Activated naive CD4-positive, alpha-beta T cell treated with anti-CD3 and anti-CD28 coated beads, Interleukin-2, amount 50 U/mL, for 72 hours (primary cell): ENCODE measurements around the gene IZUMO1R. TPM values are rescaled to one million over a fixed set of nuclear protein-coding genes. Genes with fewer than 3 reads are reported as not detected.
"Not testable (repeated sequence)": the region's sequence is repeated elsewhere in the genome, so short reads cannot be mapped to it uniquely, and the experiment has no call there.

Experiments
- ATAC-seq, 2 donors: fragments of 150-1000 bp; cut with Tn5 transposase; 2 replicates each; pipeline ENCODE4 v1.10.0; 2021; ENCODE audit warnings: mild to moderate bottlenecking in 2 of 2, moderate library complexity in 2 of 2
- DNase-seq, 2 donors: peaks; one replicate each; pipeline ENCODE4 v3.0.0; 2021 to 2022; ENCODE audit warnings: low spot score in 2 of 2
- H3K27ac Mint-ChIP-seq, 2 donors: one replicate each; pipeline ENCODE4 v1.8.0; 2022; ENCODE audit warnings: mild to moderate bottlenecking in 2 of 2, mixed read lengths in 2 of 2
- H3K36me3 Mint-ChIP-seq, 2 donors: one replicate each; pipeline ENCODE4 v1.8.0; 2022; ENCODE audit warnings: mixed read lengths in 2 of 2
- H3K9me3 Mint-ChIP-seq, 2 donors: one replicate each; pipeline ENCODE4 v1.8.0; 2022; ENCODE audit warnings: mixed read lengths in 2 of 2
- total RNA-seq, 2 donors: library from RNA; stranded (reverse); gene quantifications; one replicate each; pipeline ENCODE4 v1.2.3, GENCODE V29; 2022

Gene IZUMO1R
- total RNA-seq, 2 donors from 2014 or later = not detected

DNA sequence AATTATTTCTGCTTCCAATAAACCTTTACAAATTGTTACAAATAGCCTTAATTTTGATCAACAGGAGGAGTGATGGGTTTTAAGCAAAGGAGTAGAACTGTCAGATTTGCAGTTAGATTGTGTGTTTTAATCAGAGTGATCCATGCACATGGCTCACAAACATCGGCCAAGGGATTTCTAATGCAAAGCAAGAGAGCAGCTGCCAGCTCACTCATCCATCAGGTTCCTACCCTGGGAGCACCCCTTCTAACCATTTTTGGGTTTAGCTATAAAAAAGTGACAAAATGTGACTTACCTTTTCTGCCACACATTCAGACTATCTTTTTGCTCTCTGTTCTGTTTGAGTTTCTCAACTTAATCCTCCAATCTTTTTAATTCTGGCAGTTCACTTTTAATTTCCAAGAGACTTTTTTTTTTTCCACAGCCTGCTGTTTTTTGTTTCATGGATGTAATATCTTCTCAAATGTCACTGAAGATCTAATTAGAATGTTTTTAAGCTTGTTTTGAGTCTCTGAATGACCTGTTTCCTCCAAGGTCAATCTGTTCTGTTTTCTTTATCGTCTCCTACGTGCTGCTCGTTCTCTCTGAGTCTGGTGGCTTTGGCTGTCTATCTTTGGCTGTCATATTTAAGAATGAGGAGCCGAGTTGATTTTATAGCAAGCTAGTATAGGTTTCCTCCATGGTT is 6.0 kb downstream of the IZUMO1R start:
- H3K36me3 Mint-ChIP-seq = no peaks in the 10 kb centered on the region
- ATAC-seq = no peak
- no peaks in the 10 kb centered on the region for H3K9me3 Mint-ChIP-seq
- DNase-seq = no peak
- no peak overlapping the region for H3K27ac Mint-ChIP-seq

DNA sequence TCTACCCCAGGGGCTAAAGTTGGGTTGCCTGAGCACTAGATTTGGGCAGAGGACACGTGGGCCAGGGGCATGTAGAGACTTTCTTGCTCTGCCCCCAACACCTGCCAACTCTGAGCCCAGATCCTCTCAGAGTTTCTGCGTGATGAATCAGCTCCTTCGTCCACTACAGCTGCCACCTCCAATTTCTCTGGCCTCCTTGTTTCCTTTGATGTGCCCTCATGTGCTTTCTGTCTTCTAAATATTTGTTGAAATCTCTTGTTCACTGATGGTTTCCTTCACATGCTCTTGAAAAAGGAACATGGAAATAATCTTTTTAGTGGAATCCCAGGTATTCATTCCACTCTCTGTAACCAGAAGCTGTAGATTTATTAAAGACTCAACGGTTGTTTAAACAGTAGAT is 8.0 kb downstream of the IZUMO1R start:
- Mint-ChIP-seq H3K27ac (no peak overlapping the region), H3K36me3 (no peaks in the 10 kb centered on the region), H3K9me3 (no peaks in the 10 kb centered on the region)
- no peak for DNase-seq
- no peak for ATAC-seq

DNA sequence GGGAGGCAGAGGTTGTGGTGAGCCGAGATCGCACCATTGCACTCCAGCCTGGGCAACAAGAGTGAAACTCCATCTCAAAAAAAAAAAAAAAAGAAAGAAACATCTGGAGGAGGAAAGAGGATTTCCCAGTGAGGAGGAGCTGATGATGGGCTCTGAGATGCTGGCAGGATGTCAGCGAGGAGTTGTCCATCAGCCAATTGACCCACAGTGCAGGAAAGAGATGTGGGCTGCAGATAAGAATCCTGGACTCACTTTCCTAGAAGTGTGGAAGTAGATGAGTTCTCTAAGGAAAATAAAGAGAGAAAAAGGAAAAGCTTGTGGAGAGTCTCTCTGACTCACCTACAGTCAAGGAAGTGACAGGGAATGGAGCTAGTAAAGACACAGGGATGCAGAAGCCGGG is 9.7 kb downstream of the IZUMO1R start:
- H3K36me3 Mint-ChIP-seq = no peaks in the 10 kb centered on the region
- no peak for ATAC-seq
- H3K27ac Mint-ChIP-seq = no peak overlapping the region
- DNase-seq = no peak
- H3K9me3 Mint-ChIP-seq = no peaks in the 10 kb centered on the region

DNA sequence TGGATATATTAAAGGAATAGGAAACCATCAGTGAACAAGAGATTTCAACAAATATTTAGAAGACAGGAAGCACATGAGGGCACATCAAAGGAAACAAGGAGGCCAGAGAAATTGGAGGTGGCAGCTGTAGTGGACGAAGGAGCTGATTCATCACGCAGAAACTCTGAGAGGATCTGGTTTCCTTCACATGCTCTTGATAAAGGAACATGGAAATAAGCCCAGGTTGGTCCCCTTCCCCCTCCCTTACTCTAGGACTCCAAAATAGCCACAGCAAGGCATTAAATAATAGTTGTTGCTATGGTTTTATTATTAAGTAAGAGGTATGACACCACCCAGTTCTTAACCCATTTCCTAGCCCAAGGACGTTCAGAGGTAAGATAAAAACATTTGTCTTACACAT is 11.3 kb downstream of the IZUMO1R start:
- ATAC-seq = no peak
- H3K36me3 Mint-ChIP-seq = no peaks in the 10 kb centered on the region
- no peaks in the 10 kb centered on the region for H3K9me3 Mint-ChIP-seq

DNA sequence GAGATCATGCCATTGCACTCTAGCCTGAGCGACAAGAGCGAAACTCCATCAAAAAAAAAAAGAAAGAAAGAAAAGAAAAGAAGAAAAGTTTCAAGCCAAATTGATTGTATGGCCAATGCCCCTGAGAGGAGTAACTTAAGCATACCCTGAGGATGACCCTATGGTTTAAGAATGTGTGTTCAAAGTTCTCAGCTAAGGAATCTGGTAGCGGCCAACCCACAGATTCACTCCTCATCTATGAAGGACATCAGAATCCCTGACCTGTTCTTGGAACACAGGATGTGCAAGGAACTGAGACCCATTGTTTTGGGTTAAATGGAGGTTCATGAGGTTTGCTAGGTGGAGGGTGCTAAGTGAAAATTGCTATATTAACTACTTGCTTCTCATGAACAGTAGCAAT is 18.1 kb downstream of the IZUMO1R start:
- no peak for ATAC-seq
- Mint-ChIP-seq H3K36me3 (no peaks in the 10 kb centered on the region), H3K9me3 (peaks cover 4 to 6% of the 10 kb centered on the region in 2 donors), H3K27ac (no peak overlapping the region)
- no peak for DNase-seq

More for the DNA sequence above, 11.3 kb downstream of the IZUMO1R start:
- DNase-seq = no peak
- no peak overlapping the region for H3K27ac Mint-ChIP-seq

DNA sequence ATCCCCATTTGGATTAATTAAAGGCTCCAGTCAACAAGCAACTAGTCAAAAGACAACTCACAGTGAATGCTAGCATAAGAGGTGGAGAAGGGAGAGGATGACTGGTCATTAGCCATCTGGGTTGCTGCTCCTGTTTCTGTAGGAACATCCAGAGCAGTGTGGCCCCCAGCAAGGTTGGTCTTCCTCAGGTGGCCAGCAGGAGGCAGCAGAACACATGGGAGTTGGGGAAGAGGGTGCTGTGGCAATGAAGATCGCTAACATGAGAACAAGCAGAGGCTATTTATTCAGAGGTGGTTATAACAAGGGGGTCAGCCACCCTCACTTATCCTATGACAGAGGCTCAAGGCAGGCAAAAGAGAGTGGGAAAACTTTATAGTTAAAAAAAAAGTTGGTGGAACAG is 21.3 kb downstream of the IZUMO1R start:
- Mint-ChIP-seq H3K9me3 (peaks cover 4 to 6% of the 10 kb centered on the region in 2 donors), H3K27ac (no peak overlapping the region), H3K36me3 (no peaks in the 10 kb centered on the region)
- ATAC-seq = peak; percentile 46 to 73
- DNase-seq = peak in 1 of 2 donors; percentile 57

DNA sequence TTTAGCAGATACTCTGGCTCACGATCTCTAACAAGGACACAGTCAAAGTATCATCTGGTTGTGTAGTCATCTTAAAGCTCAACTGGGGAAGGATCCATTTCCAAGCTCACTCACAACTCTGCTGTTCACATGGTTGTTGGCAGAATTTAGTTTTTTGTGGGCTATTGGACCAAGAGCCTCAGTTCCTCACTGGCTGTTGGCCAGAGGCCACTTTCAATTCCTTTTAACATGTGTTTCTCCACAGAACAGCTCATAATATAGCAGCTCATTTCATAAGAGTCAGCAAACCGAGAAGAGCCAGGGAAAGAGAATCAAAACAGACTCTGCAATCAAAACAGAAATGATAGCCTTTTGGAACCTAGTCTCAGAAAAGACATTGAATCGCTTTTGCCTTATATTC is 22.6 kb downstream of the IZUMO1R start:
- no peaks in the 10 kb centered on the region for H3K36me3 Mint-ChIP-seq
- DNase-seq (no peak), ATAC-seq (no peak)
- H3K27ac Mint-ChIP-seq = no peak overlapping the region
- H3K9me3 Mint-ChIP-seq = peaks cover 3 to 4% of the 10 kb centered on the region in 2 donors

DNA sequence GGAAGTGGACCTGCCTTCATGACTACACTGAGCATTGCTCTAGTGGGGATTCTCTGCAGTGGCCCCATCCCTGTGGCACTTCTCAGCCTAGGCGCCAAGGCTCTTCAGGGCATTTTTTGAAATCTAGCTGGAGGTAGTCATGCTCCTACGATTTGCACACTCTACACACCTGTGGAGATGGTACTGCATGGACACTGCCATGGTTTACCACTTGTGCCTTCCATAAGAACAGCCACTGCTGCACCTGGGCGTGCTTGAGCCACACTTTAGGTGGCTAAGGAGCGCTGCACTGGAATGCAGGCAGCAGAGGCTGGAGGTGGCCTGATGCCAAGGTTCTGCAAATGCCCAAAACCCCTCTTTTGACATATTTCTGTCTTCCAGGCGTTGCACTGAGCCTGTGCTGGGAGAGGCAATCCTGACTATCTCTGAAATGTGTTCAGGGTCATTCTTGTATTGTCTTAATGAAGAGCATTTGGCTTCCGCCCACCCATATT is 24.3 kb downstream of the IZUMO1R start:
- no peak for ATAC-seq
- no peak overlapping the region for H3K27ac Mint-ChIP-seq
- no peaks in the 10 kb centered on the region for H3K36me3 Mint-ChIP-seq
- DNase-seq = no peak
- H3K9me3 Mint-ChIP-seq = peaks cover 0 to 4% of the 10 kb centered on the region in 2 donors

DNA sequence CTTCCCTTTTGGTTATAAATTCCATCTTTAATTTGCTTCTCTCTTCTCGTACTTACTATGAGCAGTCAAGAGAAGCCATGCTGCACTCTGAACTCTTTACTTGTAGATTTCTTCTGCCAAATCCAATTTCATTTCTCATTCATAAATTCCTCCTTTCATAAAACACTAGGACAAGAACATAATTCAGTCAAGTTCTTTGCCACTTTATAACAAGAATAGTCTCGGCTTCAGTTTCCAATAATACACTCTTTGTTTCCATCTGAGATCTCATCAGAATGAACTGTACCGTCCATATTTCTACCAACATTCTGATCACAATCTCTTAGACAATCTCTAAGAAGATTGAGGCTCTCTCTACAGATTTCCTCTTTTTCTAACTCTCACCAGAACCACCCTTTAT is 25.1 kb downstream of the IZUMO1R start:
- H3K36me3 Mint-ChIP-seq = no peaks in the 10 kb centered on the region
- ATAC-seq (no peak), DNase-seq (no peak)
- no peak overlapping the region for H3K27ac Mint-ChIP-seq
- H3K9me3 Mint-ChIP-seq = peaks cover 0 to 4% of the 10 kb centered on the region in 2 donors

DNA sequence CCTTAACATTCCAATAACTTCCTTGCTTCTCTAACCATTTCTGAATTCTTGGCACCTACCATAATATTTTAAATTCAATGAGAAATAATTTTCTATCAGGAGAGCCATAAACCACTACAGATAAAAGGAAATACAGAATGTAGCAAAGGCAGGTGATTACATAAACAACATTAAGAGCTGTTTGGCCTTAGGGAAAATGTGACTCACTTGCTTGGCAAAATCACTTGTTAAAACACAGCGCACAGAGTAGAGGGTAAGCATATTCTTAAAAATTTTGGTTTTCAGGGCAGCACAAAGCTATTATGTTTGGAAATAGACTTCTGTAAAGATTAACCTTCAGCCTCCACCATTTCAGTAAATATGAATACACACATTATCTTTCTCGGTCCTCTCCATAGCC is 26.4 kb downstream of the IZUMO1R start:
- Mint-ChIP-seq H3K9me3 (peaks cover 0 to under 1% of the 10 kb centered on the region in 2 donors), H3K36me3 (no peaks in the 10 kb centered on the region), H3K27ac (peak overlapping the region in 1 of 2 donors; percentile 69)
- no peak for ATAC-seq
- no peak for DNase-seq

DNA sequence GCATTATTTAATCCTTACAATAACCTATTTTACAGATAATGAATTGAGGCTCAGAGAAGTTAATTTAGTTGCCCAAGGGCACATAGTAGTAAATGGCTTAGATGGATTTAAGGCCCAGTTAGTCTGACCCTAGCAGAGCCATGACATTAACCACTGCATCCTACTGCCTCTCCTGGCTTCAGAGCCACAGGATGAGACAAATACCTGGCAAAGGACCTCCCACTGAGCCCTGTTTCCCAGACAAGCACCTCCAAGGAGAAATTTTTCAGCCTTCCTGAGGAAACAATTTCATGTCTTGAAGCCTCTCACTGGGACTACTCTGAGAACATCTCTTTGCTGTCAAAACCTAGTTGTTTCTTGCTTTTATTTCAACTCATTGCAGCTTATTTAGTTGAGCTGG is 28.4 kb downstream of the IZUMO1R start:
- ATAC-seq = no peak
- DNase-seq = no peak
- no peaks in the 10 kb centered on the region for H3K36me3 Mint-ChIP-seq
- H3K9me3 Mint-ChIP-seq = no peaks in the 10 kb centered on the region
- H3K27ac Mint-ChIP-seq = no peak overlapping the region

DNA sequence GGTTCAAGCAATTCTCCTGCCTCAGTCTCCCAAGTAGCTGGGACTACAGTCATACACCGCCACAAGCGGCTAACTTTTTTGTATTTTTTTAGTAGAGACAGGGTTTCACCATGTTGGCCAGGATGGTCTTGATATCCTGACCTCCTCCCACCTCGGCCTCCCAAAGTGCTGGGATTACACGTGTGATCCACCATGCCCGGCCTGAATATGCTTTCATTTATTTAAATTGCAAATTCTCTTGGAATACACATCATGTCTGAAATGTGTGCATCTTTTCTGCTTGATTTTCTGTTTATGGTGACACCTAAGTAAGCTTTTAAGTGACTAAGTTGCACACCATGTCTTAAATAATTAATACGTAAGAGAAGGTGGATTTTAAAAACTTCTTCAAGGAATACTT is 31.7 kb downstream of the IZUMO1R start:
- ATAC-seq (no peak), DNase-seq (no peak)

DNA sequence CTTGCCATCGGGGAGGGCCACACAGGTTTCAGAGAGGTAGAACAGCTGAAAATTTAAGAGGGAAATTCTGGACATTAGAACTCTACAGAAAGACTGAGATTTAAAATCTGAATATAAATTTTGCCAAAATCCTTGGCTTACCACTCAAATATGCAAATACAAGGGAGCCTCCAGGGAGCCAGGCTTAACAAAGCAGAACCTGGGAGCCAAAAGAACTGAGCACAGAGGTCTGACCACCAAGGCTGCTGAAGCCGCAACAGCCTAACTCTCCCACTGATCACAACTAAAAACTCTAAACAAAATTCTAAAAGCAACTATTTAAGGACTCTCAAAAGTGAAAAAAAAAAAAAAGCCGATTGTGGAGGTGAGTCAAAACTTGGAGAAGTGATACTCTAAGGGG is 34.3 kb downstream of the IZUMO1R start:
- ATAC-seq (no peak), DNase-seq (no peak)
- Mint-ChIP-seq H3K27ac (no peak overlapping the region), H3K36me3 (no peaks in the 10 kb centered on the region), H3K9me3 (no peaks in the 10 kb centered on the region)

More for the DNA sequence above, 31.7 kb downstream of the IZUMO1R start:
- no peaks in the 10 kb centered on the region for H3K9me3 Mint-ChIP-seq
- H3K36me3 Mint-ChIP-seq = no peaks in the 10 kb centered on the region
- no peak overlapping the region for H3K27ac Mint-ChIP-seq

DNA sequence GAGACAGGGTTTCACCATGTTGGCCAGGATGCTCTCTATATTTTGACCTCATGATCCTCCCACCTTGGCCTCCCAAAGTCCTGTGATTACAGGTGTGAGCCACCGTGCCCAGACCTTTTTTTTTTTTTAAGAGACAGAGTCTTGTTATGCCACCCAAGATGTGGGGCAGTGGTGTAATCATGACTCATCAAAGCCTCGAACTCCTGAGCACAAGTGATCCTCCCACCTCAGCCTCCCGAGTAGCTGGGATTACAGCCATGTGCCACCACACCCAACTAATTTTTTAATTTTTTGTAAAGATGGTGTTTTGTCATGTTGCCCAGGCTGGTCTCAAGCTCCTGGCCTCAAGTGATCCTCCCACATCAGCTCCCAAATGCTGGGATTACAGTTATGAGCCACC is 37.9 kb downstream of the IZUMO1R start:
- Mint-ChIP-seq H3K27ac (no peak overlapping the region), H3K36me3 (no peaks in the 10 kb centered on the region), H3K9me3 (no peaks in the 10 kb centered on the region)
- ATAC-seq = no peak
- no peak for DNase-seq

DNA sequence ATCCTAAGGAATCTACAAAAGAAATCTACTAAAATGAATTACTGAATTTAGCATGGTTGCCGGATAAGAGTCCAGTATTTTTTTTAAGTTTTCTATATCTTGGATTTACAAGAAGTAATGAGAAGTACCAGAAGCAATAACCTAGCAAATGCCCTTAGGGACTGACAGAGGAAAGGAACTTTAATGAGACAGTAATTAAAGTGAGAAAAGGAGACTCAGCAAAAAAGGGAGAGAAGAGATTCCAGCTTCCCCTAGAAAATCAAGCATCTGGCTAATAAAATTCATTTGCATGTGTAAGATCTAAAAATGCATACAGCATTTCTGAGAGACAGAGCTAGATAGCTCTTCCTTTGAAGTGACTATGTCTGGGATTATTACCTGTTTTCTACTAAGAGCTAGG is 39.1 kb downstream of the IZUMO1R start:
- H3K27ac Mint-ChIP-seq = no peak overlapping the region
- DNase-seq (no peak), ATAC-seq (no peak)
- H3K36me3 Mint-ChIP-seq = no peaks in the 10 kb centered on the region
- no peaks in the 10 kb centered on the region for H3K9me3 Mint-ChIP-seq

DNA sequence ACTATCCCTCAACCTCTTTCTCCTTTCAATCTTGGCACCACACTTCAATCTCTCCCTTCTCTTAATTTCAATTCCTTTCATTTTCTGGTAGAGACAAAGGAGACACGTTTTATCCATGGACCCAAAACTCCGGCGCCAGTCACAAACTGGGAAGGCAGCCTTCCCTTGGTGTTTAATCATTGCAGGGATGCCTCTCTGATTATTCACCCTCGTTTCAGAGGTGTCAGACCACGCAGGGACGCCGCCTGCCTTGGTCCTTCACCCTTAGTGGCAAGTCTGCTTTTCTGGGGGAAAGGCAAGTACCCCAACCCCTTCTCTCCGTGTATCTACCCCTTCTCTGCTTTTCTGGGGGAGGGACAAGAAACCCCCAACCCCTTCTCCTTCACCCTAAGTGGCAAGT is 41.9 kb downstream of the IZUMO1R start:
- H3K27ac Mint-ChIP-seq, ATAC-seq, DNase-seq, H3K9me3 Mint-ChIP-seq, H3K36me3 Mint-ChIP-seq: not testable (repeated sequence)

DNA sequence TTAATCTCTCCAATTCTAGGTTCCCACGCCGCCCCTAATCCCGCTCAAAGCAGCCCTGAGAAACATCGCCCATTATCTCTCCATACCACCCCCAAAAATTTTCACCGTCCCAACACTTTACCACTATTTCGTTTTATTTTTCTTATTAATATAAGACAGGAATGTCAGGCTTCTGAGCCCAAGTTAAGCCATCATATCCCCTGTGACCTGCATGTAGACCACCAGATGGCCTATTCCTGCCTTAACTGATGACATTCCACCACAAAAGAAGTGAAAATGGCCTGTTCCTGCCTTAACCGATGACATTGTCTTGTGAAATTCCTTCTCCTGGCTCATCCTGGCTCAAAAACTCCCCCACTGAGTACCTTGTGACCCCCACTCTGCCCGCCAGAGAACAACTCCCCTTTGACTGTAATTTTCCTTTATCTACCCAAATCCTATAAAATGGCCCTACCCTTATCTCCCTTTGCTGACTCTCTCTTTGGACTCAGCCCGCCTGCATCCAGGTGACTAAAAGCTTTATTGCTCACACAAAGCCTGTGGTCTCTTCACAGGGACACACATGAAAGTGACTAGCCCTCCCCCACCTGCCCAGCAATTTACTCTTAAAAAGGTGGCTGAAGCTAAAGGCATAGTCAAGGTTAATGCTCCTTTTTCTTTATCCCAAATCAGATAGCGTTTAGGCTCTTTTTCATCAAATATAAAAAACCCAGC is 46.6 kb downstream of the IZUMO1R start:
- not testable (repeated sequence) for ATAC-seq, DNase-seq, H3K36me3 Mint-ChIP-seq, H3K9me3 Mint-ChIP-seq, H3K27ac Mint-ChIP-seq
